HTR-8/SVneo (cell line): ENCODE results near the gene RSAD1.

ENCODE experiments used
- DNase-seq: peaks from one replicate; pipeline ENCODE4 v3.0.0; 2011; ENCODE audit warnings: low spot score, mixed read lengths; ENCODE audit not compliant: insufficient read length
- FAIRE-seq: peaks from 2 replicates; lab custom pipeline; 2011; peaks lifted over from hg19 to GRCh38; lab: Jason Lieb, UNC

RSAD1 gene

DNA sequence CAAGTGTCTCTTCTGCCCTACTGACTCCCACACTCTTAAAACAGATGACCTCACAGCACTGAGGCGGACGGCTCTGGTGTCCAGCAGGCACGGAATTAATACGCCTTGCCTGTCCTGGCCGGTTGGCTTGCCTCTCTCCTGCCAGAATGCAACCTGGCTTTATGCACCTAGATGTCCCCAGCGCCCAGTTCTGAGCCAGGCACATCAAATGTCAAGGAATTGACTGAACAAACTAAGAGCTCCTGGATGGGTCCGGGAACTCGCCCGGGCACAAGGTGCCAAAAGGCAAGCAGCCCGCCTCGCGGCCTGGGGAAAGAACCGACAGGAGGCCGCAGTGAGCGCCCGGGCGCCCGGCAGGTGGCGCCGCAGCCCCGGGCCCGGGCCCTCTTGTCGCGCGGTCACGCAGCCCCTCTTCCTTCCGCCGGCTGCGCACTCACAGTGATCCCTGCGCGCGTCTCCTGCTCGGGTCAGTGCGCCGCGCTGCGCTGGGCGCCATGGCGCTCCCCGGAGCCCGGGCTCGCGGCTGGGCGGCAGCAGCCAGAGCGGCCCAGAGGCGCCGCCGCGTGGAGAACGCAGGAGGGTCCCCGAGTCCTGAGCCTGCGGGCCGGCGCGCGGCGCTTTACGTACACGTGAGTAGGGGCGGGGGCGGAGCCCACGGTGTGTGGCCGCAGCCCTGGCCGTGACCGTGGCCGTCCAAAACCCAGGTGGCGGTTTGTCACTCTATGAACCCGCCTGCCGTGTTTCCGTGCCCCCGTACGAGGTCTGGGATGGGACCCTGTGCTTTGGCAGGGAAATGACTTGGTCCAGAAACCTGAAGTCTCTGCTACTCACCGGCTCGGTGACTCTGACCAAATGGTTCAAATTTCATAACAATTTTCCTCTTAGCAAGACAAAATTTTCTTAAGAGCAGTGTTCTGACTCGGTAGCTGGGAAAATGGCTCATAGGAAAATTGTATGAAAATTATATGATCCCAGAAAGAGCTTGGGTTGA lies at the start of gene RSAD1:
Gene RSAD1, plus strand, starts transcription at position 470 of the 991 bp plus-strand sequence. Its CDS starts 25 bp downstream, at position 495.
- FAIRE-seq = peak; percentile 85
- DNase-seq = peak; percentile 93

DNA sequence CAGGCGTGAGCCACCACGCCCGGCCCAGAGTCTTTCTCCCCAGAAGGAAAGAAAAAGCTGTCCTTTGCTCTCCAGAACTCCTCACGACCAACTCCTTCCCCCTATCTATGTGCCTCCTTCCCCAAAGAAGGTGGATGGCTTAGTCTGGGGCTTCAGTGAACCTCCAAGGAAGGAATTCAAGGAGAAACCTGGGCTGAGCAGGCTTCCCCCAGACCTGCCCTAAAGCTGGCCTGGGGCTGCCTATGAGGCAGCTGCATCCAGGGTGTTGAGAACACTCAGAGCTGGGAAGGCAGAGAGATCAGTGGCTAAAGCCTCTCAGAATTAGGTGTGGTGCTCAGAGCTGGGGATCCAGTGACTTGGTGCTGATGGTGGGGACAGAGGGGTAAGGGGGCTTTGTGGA lies 48.9 kb upstream of the RSAD1 start:
- DNase-seq = no peak
- no peak for FAIRE-seq

DNA sequence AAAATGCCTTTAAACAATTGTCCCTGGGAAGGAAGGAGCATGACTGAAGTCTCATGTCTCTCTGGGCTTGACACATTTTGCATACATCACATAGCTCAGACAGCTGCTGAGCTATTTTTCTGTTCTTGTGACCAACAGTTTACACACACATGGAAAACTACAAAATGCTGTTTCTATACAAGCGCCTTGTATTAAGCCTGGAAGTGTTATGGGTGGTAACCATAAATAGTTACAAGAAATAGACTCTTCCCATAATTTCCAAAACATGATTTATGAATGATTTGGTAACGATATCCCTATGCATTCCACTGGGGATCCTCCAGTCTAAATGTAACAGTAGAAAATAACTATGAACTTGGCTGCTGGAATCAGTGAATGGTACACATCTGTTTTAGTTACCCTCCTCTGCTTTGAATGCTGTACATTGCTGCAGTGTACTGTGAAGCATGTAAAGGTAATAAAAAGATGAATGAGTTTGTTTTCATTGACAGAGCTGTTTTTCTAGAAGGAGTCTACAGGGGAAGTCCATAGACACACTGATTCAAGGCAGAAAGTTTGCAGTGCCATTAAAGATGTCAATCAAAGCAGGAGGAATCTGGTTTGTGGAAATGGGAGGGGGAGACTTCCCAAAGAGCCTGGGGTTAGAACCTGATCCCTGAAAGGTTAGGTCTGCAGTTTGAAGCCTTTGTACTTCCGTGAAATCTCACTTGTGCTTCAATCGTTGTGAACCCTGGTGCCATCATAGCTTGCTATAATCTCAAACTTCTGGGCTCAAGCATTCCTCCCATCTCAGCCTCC lies 47.6 kb upstream of the RSAD1 start:
- FAIRE-seq (peak; percentile 13), DNase-seq (peak; percentile 50)

DNA sequence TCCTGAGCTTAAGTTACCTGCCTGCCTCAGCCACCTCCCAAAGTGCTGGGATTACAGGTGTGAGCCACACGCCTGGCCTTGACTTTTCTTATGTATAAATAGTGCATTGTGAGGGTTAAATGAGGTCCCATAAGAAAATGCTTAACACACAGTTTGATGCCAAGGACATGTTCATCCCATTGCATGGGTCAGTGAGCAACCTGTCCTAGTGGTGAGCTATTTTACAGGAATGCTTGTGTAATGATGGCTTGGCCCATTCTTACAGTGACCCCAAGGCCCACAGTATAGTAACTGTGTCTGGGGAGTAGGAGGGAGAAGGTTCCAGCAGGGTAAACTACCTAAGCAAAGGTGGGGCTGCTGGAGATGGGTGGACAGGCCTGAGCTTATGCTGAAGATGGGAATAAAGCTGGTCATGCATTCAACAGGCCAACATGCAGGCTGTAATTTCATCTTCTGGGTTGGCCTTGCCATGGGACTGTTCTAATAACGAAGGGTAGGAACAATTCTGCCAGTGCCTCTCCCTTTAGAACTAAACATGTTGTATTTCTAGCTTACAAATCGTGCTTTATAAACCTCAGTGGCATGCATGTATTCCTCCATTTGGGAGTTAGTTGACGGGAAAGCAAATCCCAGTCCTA lies 46.4 kb upstream of the RSAD1 start:
- FAIRE-seq (peak; percentile 76), DNase-seq (no peak)

DNA sequence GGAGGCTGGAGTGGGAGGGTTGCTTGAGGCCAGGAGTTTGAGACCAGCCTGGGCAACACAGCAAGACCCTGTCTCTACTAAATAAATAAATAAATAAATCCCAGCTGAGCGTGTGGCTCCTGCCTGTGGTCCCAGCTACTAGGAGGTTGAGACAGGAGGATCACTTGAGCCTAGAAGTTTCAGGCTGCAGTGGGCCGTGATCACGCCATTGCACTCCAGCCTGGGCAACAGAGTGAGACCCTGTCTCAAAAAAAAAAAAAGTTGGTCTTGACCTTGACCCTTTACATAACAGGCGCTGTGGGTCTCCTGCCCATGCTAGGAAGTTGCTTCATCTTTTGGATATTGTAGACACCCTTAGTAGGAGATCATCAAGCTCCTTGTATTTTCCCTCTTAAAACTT lies 41.3 kb upstream of the RSAD1 start:
- FAIRE-seq (no peak), DNase-seq (no peak)

DNA sequence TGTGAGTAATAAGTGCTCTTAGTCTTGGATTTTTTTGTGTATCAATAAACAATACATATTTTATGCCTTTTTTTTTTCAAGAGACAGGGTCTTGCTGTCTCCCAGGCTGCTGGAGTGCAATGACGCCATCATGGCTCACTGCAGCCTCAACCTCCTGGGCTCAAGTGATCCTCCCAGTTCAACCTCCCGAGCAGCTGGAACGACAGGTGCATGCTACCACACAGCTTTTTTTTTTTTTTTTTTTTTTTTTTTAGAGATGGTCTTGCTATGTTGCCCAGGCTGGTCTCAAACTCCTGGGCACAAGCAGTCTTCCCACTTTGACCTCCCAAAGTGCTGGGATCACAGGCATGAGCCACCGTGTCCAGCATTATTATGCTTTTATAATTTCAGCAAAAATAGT lies 39.7 kb upstream of the RSAD1 start:
- no peak for FAIRE-seq
- DNase-seq = no peak

DNA sequence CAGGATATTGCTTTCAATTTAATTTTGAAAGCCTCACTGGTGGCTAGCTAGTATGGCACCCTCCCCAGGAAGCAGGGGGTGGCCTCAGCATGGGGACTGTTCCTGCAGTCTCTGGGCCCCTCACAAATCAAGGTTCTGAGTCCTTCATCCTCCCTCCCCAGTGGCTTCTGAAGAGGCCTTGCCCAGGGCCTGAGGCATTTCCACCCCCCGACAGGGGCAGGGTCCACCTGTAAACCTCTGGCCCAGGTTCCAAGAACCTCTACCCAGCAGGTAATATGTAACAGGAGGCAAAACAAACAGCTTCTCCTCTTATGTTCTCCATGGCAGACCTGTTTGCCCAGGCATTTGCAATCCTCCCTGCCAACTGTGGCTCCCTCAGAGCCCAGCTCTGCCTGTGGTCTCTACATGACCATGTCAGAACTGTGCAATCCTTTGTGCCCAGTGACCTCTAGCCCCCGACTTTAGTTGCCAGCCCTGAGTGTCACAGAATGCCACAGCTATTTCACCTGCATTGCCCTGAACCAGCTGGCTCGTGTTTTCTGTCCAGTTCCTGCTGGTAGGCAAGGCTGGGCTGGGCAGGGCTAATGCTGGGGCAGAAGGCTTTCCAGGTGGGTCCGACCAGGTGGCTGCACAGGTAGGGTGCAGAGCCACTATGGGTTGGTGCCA lies 38.4 kb upstream of the RSAD1 start:
- no peak for DNase-seq

DNA sequence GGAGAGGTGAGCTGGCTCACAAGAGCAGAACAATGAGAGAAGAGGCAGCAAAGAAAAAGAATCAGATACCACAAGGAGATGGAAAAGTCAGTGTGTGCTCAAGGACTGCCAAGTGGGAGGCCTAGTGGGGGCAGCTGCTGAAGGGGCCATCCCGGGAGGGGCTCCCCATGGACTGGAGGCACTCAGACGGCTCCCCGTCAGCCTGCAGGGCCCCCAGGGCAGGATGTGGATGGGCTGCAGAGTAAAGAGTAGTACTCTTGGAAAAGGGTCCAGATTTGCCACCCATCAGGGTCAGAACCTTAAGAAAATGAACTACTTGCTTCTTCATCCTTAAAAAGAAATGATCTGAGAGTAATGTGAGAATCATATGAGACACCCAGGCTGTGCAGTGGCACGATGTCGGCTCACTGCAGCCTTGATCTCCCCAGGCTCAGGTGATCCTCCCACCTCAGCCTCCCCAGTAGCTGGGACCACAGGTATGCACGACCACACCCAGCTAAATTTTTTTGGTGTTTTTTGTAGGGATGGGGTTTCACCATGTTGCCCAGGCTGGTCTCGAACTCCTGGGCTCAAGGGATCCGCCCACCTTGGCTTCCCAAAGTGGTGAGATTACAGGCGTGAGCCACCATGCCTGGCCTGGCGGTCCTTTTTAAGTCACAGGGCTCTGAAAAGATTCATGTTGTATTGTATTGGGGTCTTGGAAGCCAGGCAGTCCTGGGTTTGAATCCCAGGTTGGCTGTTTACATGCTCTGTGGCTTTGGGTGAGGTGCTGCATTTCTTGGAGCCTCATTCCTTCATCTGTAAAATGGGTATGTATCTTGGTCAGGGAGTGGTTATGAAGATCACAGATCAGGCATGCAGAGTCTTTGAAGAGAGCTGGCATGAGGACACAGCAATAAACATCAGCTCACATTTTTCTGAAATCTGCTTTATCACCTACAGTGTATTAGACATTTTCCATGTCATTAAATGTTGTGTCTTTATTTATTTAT lies 37.5 kb upstream of the RSAD1 start:
- no peak for DNase-seq
- no peak for FAIRE-seq

More for the DNA sequence above, 38.4 kb upstream of the RSAD1 start:
- FAIRE-seq = no peak

DNA sequence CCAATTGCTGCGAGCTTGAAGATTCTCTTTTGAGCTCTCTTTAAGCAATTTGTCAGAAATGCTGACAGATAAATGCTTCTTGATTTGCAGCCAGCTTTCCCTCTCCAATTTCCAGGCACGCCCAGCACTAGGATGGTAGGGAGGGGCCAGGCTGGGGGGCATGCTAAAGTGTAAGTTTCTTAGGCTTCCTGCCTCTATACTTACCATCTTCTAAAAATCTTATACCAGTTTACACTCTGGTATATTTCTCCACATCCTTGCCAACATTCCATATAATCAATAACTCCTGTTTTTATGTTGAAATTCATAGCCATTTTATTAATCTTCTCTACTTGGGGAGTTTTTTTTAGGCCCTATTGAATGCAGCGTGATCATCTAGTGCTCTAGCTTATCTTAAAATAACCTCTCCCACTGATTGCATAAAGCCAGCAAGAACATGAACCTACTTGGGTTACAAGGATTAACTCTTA lies 35.1 kb upstream of the RSAD1 start:
- DNase-seq (peak; percentile 53), FAIRE-seq (no peak)

DNA sequence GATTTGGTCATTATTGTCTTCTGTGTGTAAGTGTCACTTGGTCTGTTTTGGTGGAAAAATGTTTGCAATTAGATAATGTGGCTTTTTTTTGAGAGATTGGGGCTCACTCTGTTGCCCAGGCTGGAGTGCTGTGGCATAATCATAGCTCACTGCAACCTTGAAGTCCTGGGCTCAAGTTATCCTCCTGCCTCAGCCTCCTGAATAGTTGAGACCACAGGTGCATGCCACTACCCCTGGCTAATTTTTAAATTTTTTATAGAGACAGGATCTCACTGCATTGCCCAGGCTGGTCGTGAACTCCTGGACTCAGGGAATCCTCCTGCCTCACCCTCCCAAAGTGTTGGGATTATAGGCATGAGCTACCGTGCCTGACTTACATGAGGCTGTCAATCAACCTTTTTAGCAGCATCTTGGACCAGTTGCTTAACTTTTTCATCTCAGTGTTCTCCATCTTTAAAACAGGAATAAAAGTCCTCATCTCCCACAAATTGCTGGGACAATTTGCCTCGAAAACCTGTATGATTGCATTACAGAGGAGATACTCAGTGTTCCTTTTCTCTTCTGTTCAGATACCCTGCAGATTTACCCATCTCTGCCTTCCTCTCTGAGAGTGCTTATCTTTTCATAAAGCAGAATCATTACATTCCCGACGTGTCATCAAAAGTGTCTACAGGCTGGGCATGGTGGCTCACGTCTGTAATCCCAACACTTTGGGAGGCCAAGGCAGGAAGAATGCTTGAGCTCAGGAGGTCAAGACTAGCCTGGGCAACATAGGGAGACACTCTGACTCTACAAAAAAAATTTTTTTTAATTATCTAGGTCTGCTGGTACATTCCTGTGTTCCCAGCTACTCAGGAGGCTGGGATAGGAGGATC lies 33.6 kb upstream of the RSAD1 start:
- DNase-seq = no peak
- no peak for FAIRE-seq

DNA sequence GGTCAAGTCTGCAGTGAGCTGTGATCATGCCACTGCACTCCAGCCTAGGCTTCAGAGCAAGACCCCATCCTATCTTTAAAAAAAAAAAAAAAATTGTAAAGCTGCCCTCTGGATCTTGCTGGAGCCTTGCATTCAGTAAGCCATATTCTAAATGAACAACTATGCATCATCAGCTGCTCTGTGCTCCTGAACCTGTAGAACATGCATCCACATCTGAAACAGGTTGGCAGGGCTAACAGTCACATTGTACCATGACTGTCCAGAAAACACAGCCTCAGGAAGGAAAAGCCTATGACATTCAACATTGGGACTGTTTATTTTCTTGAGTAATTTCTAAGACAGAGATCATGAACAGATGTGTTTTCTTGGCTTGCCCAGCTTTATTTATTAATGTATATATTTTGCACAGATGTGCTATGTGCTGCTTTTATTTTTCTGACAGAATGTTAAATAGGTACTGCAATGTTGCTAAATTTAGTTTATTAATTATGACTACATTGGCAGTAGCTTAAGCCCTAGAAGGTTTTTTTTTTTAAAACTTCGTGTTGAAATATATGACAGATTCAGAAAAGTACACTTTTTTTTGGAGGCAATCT lies 32.8 kb upstream of the RSAD1 start:
- no peak for FAIRE-seq
- no peak for DNase-seq

DNA sequence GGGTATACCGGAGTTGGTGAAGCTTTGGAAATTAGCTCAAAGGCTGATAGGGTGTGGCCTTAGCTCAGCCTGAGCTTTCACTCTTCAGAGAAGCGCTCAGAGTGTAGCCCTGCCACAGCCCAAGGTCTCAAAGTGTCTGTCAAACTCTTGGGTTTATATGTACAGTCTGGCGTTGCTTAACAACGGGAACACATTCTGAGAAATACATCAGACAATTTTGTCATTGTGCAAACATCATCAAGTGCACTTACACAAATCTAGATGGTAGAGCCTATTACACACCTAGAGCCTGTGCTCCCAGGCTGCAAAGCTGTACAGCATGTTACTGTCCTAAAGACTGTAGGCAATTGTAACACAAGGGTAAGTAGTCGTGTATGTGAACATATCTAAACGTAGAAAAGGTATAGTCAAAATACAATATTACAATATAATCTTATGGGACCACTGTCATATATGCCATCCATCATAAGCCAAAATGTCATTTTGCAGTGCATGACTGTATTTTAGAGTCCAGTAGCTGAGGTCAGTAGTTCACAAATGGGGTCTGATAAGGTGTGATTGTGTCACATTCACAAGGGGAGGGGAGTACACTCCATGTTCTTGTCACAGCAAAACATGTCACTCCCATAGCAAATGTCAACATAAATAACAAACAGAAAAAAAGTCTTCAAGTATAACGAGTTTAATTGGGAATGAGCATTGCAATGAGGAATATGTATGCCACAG lies 30.6 kb upstream of the RSAD1 start:
- FAIRE-seq = peak; percentile 55
- DNase-seq = no peak

DNA sequence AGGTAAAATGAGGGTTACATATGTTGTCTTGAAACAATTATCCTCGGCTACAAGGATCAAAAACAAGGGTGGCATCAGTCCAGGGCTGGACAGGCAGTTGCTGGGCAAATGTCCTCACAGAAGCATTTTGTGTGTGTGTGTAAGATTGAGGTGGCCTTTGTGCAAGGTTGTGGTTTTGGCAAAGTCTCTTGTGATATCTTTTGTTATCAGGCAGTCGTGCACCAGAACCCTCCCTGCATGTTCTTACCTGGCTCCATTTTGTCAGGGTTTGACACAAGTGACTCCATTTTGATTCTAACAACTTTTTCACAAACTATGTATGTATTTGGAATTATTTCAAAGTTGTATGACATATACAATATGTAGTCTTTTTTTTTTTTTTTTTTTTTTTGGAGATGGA lies 30.0 kb upstream of the RSAD1 start:
- DNase-seq (no peak), FAIRE-seq (no peak)

DNA sequence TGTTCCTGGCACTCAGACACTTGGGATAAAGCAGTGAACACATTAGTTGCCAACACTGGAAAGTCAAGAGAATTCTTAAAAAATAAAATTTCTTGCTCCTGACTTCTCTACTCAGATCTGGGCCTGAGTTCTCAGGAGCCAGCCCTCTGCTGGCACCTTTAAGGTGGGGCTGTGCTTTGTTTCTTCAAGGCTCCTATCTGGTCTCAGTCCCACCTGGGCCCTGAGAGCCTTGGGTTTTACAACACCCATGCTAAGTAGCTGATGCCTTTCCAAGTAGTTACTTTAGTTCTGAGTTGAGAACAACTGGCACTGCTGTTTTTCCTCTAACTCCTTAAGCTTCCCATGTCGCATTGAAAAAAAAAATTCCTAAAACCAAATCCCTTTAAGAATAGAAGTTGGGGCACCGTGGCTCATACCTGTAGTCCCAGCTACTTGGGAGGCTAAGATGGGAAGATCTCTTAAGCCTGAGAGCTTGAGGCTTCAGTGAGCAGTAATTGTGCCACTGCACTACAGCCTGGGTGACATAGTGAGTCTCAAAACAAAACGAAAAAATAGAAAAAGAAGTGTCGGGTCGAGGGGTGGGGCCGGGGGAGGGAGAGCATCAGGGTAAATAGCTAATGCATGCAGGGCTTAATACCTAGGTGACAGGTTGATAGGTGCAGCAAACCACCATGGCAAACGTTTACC lies 26.6 kb upstream of the RSAD1 start:
- no peak for FAIRE-seq
- no peak for DNase-seq

DNA sequence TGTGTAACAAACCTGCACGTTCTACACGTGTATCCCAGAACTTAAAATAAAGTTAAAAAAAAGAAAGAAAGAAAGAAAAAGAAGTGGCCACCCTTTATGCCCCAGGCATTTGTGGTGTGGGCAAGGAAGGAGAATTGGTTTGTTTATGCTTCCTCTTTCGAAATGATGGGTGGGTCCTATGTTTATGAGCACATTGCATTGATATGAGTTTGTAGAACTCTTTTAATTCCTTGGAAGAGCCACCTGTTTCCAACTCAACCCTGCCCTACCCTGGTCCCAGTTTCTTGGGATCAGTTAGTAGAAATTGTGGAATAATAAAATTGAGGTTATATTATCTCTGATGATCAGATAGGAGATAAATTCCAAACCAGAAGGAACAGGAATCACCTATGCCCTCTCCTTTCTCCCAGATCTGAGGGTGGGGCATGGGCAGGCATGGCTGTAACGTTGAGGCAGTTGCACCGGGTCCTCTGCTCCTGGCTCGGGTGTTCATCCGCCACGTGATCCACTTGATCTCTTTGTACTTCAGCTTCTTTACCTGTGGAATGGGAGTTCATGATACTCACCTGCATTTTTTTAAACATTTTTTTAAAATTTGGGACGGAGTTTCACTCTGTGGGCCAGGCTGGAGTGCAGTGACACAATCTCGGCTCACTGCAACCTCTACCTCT lies 25.9 kb upstream of the RSAD1 start:
- FAIRE-seq = no peak

DNA sequence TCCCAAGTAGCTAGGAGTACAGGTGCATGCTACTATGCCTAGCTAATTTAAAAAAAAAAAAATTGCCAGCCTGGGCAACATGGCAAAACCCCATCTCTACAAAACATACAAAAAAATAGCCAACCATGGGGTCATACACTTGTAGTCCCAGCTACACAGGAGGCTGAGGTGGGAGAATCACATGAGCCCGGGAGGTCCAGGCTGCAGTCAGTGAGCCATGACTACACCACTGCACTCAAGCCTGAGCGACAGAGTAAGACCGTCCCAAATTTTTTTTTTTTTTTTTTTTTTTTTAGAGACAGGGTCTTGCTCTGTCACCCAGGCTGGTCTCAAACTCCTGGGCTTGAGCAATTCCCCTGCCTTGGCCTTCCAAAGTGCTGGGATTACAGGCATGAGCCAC lies 24.8 kb upstream of the RSAD1 start:
- no peak for DNase-seq
- FAIRE-seq = no peak

More for the DNA sequence above, 25.9 kb upstream of the RSAD1 start:
- peak; percentile 42 for DNase-seq
